SK-N-SH treated with all-trans-retinoic acid at 6 μM for 48 hours (cell line): ENCODE results near the gene FAM25A.

Source experiments
- ARNTL ChIP-seq: fragments of 450-650 bp; formaldehyde crosslinking; IDR thresholded peaks from 2 replicates; pipeline ENCODE4 v1.5.0; 2020; ENCODE audit warnings: low read depth, mild to moderate bottlenecking, moderate library complexity, borderline replicate concordance
- BACH2 ChIP-seq: fragments of 250-450 bp; sonication (Bioruptor Pico); IDR thresholded peaks from 2 replicates; pipeline ENCODE4 v1.9.0; 2021; ENCODE audit warnings: mild to moderate bottlenecking, borderline replicate concordance
- CSDC2 ChIP-seq: fragments of 250-450 bp; sonication (Bioruptor Pico); IDR thresholded peaks from 2 replicates; pipeline ENCODE4 v1.5.0; 2020; ENCODE audit warnings: mild to moderate bottlenecking, moderate library complexity
- GLIS3 ChIP-seq: fragments of 250-450 bp; sonication (Bioruptor Pico); IDR thresholded peaks from 2 replicates; pipeline ENCODE4 v1.5.0; 2020; ENCODE audit warnings: mild to moderate bottlenecking, moderate library complexity
- ISL1 ChIP-seq: fragments of 250-450 bp; sonication (Bioruptor Pico); IDR thresholded peaks from 2 replicates; pipeline ENCODE4 v2.1.2; 2022; ENCODE audit warnings: mild to moderate bottlenecking, moderate library complexity
- SNAI2 ChIP-seq: fragments of 250-450 bp; sonication (Bioruptor Pico); IDR thresholded peaks from 2 replicates; pipeline ENCODE4 v1.5.0; 2020; ENCODE audit warnings: mild to moderate bottlenecking, moderate library complexity
- TCF4 ChIP-seq: fragments of 250-450 bp; sonication (Bioruptor Pico); IDR thresholded peaks from 2 replicates; pipeline ENCODE4 v1.8.0; 2021; ENCODE audit warnings: mild to moderate bottlenecking, moderate library complexity, borderline replicate concordance
- ZFP3 ChIP-seq: fragments of 250-450 bp; sonication (Bioruptor Pico); IDR thresholded peaks from 2 replicates; pipeline ENCODE4 v1.5.0; 2020; ENCODE audit warnings: mild to moderate bottlenecking, moderate library complexity
- ZFP30 ChIP-seq: fragments of 450-650 bp; formaldehyde crosslinking; IDR thresholded peaks from 2 replicates; pipeline ENCODE4 v1.5.0; 2022; ENCODE audit warnings: mild to moderate bottlenecking, moderate library complexity
- TF ChIP-seq, protein P1 (sequence below): fragments of 250-450 bp; sonication (Bioruptor Pico); IDR thresholded peaks from 2 replicates; pipeline ENCODE4 v1.5.0; 2020; ENCODE audit warnings: mild to moderate bottlenecking, moderate library complexity

DNA sequence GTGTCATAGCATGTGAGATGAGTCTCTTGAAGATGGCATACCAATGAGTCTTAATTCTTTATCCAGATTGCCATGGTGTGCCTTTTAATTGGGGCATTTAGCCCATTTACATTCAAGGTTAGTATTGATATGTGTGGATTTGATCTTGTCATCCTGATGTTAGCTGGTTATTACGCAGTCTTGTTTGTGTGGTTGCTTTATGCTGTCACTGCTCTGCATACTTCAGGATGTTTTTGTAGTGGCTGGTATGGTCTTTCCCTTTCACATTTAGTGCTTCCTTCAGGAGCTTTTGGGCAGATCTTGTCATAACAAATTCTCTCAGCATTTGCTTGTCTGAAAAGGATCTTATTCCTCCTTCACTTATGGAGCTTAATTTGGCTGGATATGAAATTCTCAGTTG lies 16.5 kb downstream of the FAM25A start:
- TF ChIP-seq ARNTL: no peak
- no peak for TF ChIP-seq BACH2 (CRISPR knock-in tag)
- no peak for TF ChIP-seq GLIS3
- TF ChIP-seq, protein P1, sequence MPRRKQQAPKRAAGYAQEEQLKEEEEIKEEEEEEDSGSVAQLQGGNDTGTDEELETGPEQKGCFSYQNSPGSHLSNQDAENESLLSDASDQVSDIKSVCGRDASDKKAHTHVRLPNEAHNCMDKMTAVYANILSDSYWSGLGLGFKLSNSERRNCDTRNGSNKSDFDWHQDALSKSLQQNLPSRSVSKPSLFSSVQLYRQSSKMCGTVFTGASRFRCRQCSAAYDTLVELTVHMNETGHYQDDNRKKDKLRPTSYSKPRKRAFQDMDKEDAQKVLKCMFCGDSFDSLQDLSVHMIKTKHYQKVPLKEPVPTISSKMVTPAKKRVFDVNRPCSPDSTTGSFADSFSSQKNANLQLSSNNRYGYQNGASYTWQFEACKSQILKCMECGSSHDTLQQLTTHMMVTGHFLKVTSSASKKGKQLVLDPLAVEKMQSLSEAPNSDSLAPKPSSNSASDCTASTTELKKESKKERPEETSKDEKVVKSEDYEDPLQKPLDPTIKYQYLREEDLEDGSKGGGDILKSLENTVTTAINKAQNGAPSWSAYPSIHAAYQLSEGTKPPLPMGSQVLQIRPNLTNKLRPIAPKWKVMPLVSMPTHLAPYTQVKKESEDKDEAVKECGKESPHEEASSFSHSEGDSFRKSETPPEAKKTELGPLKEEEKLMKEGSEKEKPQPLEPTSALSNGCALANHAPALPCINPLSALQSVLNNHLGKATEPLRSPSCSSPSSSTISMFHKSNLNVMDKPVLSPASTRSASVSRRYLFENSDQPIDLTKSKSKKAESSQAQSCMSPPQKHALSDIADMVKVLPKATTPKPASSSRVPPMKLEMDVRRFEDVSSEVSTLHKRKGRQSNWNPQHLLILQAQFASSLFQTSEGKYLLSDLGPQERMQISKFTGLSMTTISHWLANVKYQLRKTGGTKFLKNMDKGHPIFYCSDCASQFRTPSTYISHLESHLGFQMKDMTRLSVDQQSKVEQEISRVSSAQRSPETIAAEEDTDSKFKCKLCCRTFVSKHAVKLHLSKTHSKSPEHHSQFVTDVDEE (CRISPR knock-in tag): no peak
- no peak for TF ChIP-seq ISL1 (CRISPR knock-in tag)
- no peak for TF ChIP-seq ZFP30 (CRISPR knock-in tag)
- no peak for TF ChIP-seq SNAI2 (CRISPR knock-in tag)
- no peak for TF ChIP-seq CSDC2 (CRISPR knock-in tag)
- TF ChIP-seq TCF4 (CRISPR knock-in tag): no peak
- no peak for TF ChIP-seq ZFP3 (CRISPR knock-in tag)
